Activated CD8-positive, alpha-beta T cell treated with anti-CD3 and anti-CD28 coated beads, Interleukin-2, amount 10 ng/mL, durations not matched to agents 7 days and 5 days (primary cell): ENCODE data around the gene MLH3. TPM values are rescaled to one million over a fixed set of nuclear protein-coding genes. Genes with fewer than 3 reads are reported as not detected.

Experiments
- ATAC-seq: fragments of 150-1000 bp; cut with Tn5 transposase; one replicate; pipeline ENCODE4 v1.10.0; 2021; ENCODE audit warnings: moderate library complexity
- CTCF ChIA-PET: fragments of 350-600 bp; sonication (Branson Sonifier 250); formaldehyde crosslinking; loops from one replicate; lab custom pipeline; 2021; ENCODE audit warnings: antibody characterized with exemption; lab: Charles Lee
- POLR2A ChIA-PET: fragments of 350-600 bp; sonication (Branson Sonifier 250); formaldehyde crosslinking; loops from one replicate; lab custom pipeline; 2021; ENCODE audit warnings: antibody characterized with exemption; lab: Charles Lee
- DNase-seq: peaks from one replicate; pipeline ENCODE4 v3.0.0-alpha.2; 2020
- H3K27ac Mint-ChIP-seq: one replicate; pipeline ENCODE4 v1.8.0; 2021; ENCODE audit warnings: mild to moderate bottlenecking, mixed read lengths
- H3K27me3 Mint-ChIP-seq: one replicate; pipeline ENCODE4 v1.8.0; 2021; ENCODE audit warnings: low read depth, mixed read lengths
- H3K36me3 Mint-ChIP-seq: one replicate; pipeline ENCODE4 v1.8.0; 2021; ENCODE audit warnings: low read depth, mixed read lengths
- H3K4me1 Mint-ChIP-seq: one replicate; pipeline ENCODE4 v1.8.0; 2021; ENCODE audit warnings: low read depth, mixed read lengths
- H3K4me3 Mint-ChIP-seq: one replicate; pipeline ENCODE4 v1.8.0; 2021; ENCODE audit warnings: mild to moderate bottlenecking, mixed read lengths
- H3K9me3 Mint-ChIP-seq: one replicate; pipeline ENCODE4 v1.8.0; 2022; ENCODE audit warnings: mixed read lengths; ENCODE audit not compliant: insufficient read depth
- total RNA-seq, 2 experiments: library from RNA; stranded (reverse); gene quantifications; one replicate each; pipeline ENCODE4 v1.2.3, GENCODE V29; 2021

Gene MLH3
- total RNA-seq, 2 experiments from 2014 or later: 15.1 to 17.2 TPM

GRCh38 chr14:74984236-74985027 is 66.8 kb downstream of the MLH3 start:
- CTCF ChIA-PET: interaction anchor here (1.4 kb wide), 1 partner anchor 13 kb away, joined by 4 read pairs; no protein-coding TSS in a partner anchor
- no peaks in the 10 kb centered on the region for H3K4me1 Mint-ChIP-seq
- no peak overlapping the region for H3K27ac Mint-ChIP-seq

DNA sequence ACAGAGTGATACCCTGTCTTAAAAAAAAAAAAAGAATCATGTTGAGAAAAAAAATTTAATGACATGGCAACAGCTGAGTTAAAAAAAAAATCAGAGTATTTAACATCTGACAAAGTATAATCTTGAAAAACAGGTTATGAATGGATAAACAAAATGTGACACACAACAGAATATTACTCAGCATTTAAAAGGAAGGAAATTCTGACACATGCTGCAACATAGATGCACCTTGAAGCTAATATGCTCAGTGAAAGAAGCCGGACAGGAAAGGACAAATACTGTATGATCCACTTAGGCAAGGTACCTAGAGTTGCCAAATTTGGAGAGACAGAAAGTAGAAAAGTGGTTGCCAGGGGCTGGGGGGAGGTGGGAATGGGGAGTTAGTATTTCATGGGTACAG is 67.9 kb downstream of the MLH3 start:
- Mint-ChIP-seq H3K27ac (no peak overlapping the region), H3K9me3 (no peaks in the 10 kb centered on the region), H3K4me1 (no peaks in the 10 kb centered on the region), H3K27me3 (peaks cover 4% of the 10 kb centered on the region), H3K36me3 (no peaks in the 10 kb centered on the region), H3K4me3 (no peak overlapping the region)
- no peak for DNase-seq
- ATAC-seq: no peak
- POLR2A ChIA-PET: no interaction called here
- CTCF ChIA-PET: interaction anchor here (1.4 kb wide), 1 partner anchor 12 kb away, joined by 4 read pairs; no protein-coding TSS in a partner anchor

More at GRCh38 chr14:74984236-74985027, 66.8 kb downstream of the MLH3 start:
- no peak overlapping the region for H3K4me3 Mint-ChIP-seq
- DNase-seq (no peak), ATAC-seq (no peak)
- H3K9me3 Mint-ChIP-seq: no peaks in the 10 kb centered on the region
- H3K27me3 Mint-ChIP-seq: peaks cover 4% of the 10 kb centered on the region
- H3K36me3 Mint-ChIP-seq: no peaks in the 10 kb centered on the region
- POLR2A ChIA-PET: interaction anchor here (0.5 kb wide), 1 partner anchor 162 kb away, joined by 3 read pairs; no protein-coding TSS in a partner anchor

- ATAC-seq (no peak), DNase-seq (no peak)
- Mint-ChIP-seq H3K27ac (no peak overlapping the region), H3K27me3 (peaks cover 4% of the 10 kb centered on the region), H3K4me3 (no peak overlapping the region), H3K9me3 (no peaks in the 10 kb centered on the region), H3K36me3 (no peaks in the 10 kb centered on the region), H3K4me1 (no peaks in the 10 kb centered on the region)
- ChIA-PET CTCF (no interaction called here), POLR2A (interaction anchor here (0.5 kb wide), 1 partner anchor 603 kb away, joined by 4 read pairs; no protein-coding TSS in a partner anchor)
Observed at GRCh38 chr14:74982661-74983060, 68.6 kb downstream of the MLH3 start.

- Mint-ChIP-seq H3K4me3 (no peak overlapping the region), H3K9me3 (no peaks in the 10 kb centered on the region), H3K27ac (no peak overlapping the region), H3K4me1 (no peaks in the 10 kb centered on the region), H3K27me3 (peaks cover 4% of the 10 kb centered on the region), H3K36me3 (no peaks in the 10 kb centered on the region)
- CTCF ChIA-PET: no interaction called here
- no peak for DNase-seq
- ATAC-seq: no peak
- POLR2A ChIA-PET: no interaction called here
Observed at GRCh38 chr14:74981833-74982232, 69.4 kb downstream of the MLH3 start.

GRCh38 chr14:74981462-74981782 is 69.8 kb downstream of the MLH3 start:
- Mint-ChIP-seq H3K9me3 (no peaks in the 10 kb centered on the region), H3K27ac (no peak overlapping the region), H3K4me3 (no peak overlapping the region), H3K27me3 (peaks cover 4% of the 10 kb centered on the region), H3K4me1 (no peaks in the 10 kb centered on the region), H3K36me3 (no peaks in the 10 kb centered on the region)
- ChIA-PET POLR2A (no interaction called here), CTCF (no interaction called here)
- ATAC-seq: no peak
- DNase-seq: no peak

DNA sequence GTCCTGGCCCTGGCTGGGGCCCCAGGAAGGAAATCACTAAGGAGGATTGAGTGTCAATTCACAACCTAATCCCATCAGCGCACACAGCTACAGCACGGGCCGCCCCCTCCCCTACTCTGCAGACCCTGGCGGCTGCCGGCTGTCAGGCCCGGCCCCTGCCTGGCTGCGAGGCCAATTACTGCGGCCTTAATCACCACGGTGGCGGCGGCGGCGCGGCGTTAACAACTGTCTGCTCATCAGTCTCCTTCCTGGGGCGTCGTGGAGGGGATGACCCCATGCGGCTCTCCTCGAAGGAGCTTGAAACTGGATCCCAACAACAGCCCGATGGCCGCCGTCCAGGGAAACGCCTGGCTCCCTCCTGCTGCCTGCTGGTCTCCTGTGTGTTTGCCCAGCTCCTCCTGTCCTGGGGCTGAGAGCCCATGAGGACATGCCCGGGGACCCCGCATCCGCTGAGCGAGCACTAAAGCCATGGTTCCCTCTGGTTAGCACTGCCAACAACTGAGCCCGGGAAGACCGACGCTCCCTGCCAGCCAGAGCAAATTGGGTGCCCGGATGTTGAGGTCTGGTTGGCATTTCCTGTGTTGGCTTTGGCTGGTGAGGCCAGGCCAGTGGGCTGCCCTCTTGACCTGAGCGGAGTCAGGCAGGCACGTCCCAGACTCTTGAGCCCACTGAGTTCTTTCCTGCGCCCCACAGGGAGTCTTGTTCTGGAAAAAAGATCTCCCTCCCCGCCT is 70.4 kb downstream of the MLH3 start:
- POLR2A ChIA-PET: no interaction called here
- no peak overlapping the region for H3K27ac Mint-ChIP-seq

GRCh38 chr14:74980398-74980730 is 70.9 kb downstream of the MLH3 start:
- Mint-ChIP-seq H3K27ac (no peak overlapping the region), H3K27me3 (peaks cover 4% of the 10 kb centered on the region), H3K36me3 (no peaks in the 10 kb centered on the region), H3K9me3 (no peaks in the 10 kb centered on the region), H3K4me3 (no peak overlapping the region), H3K4me1 (no peaks in the 10 kb centered on the region)
- ATAC-seq: no peak
- ChIA-PET CTCF (interaction anchor here (1.1 kb wide), 1 partner anchor 16 kb away, joined by 3 read pairs; no protein-coding TSS in a partner anchor), POLR2A (no interaction called here)
- DNase-seq: no peak

More for the DNA sequence above, 70.4 kb downstream of the MLH3 start:
- CTCF ChIA-PET: interaction anchor here (1.1 kb wide), 1 partner anchor 17 kb away, joined by 3 read pairs; no protein-coding TSS in a partner anchor
- no peaks in the 10 kb centered on the region for H3K9me3 Mint-ChIP-seq
- H3K4me1 Mint-ChIP-seq: no peaks in the 10 kb centered on the region
- peaks cover 4% of the 10 kb centered on the region for H3K27me3 Mint-ChIP-seq
- DNase-seq (no peak), ATAC-seq (no peak)
- no peak overlapping the region for H3K4me3 Mint-ChIP-seq
- no peaks in the 10 kb centered on the region for H3K36me3 Mint-ChIP-seq

DNA sequence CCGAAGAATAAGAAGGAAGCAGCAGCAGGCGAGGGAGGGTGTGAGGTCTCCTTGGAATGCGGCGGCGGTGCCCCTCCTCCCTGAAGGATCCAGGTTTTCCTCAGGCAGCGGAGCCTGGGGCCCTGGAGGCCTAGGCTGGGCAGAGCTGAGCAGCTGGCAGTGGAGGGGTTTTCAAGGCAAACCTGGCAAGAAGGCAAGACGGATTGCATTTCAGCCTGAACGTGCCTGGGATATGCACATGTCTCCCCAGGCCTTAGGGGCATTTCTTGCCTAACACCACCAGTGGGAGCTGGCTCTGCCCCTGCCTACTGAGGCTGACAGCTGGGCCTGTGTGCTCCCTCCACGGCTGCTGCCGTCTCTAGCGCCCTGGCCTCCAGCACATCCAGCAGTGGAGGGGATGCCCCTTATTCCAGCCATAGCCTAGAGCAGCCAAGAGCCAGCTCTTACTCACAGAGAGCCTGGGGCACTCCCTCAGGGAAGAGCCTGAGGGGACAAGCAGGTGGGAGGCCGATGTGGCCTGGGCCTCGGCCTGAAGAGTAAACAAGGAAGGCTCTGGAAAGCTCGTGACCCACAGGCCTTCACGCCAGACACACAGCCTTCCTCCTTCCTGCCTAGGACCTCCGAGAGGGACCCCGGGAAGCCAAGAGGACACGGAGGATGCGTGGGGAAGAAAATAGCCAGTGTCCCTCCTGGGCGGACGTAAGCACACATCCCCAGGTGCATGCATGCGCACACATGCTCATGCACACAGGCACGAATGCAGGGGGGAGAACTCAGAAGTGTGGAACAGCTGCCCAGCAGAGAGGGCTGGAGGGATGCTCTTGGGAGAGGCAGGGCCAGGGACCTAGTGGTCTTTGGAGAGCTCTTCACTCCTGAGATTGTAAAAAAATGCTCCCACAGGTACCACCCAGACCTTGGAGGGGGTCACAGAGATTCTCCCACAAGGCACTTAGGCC is 71.5 kb downstream of the MLH3 start:
- ATAC-seq (no peak), DNase-seq (no peak)
- Mint-ChIP-seq H3K4me1 (no peaks in the 10 kb centered on the region), H3K36me3 (no peaks in the 10 kb centered on the region), H3K9me3 (no peaks in the 10 kb centered on the region), H3K27ac (no peak overlapping the region), H3K4me3 (no peak overlapping the region), H3K27me3 (peaks cover 4% of the 10 kb centered on the region)
- ChIA-PET CTCF (interaction anchor here (1.1 kb wide), 1 partner anchor 16 kb away, joined by 3 read pairs; no protein-coding TSS in a partner anchor), POLR2A (no interaction called here)

DNA sequence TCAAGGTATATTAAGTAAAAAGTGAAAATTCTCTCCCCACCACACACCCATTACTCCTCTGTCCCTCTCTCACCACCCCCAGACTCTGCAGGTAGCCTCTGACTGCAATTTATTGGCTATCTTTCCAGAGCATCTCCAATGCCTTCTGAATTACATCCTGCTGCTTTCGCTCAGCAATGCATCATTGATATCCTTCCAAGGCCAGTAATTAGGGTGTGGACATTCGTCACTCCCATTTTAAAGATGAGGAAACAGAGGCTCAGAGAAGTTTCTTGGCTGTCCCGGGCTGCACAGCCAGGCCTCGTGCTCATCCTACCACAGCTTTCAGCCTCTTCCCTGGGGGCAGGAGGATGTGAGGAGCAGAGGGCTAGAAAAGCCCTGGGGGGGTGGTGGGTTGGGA is 72.2 kb downstream of the MLH3 start:
- Mint-ChIP-seq H3K4me1 (peaks cover 3% of the 10 kb centered on the region), H3K4me3 (no peak overlapping the region), H3K27ac (no peak overlapping the region), H3K9me3 (no peaks in the 10 kb centered on the region), H3K27me3 (peaks cover 4% of the 10 kb centered on the region), H3K36me3 (no peaks in the 10 kb centered on the region)
- no peak for ATAC-seq
- POLR2A ChIA-PET: no interaction called here
- no peak for DNase-seq
- CTCF ChIA-PET: no interaction called here

GRCh38 chr14:74978416-74978947 is 72.8 kb downstream of the MLH3 start:
- no peaks in the 10 kb centered on the region for H3K36me3 Mint-ChIP-seq
- peaks cover 4% of the 10 kb centered on the region for H3K27me3 Mint-ChIP-seq
- peaks cover 8% of the 10 kb centered on the region for H3K4me1 Mint-ChIP-seq
- CTCF ChIA-PET: no interaction called here
- DNase-seq (no peak), ATAC-seq (no peak)
- no peaks in the 10 kb centered on the region for H3K9me3 Mint-ChIP-seq
- POLR2A ChIA-PET: no interaction called here
- no peak overlapping the region for H3K4me3 Mint-ChIP-seq
- H3K27ac Mint-ChIP-seq: no peak overlapping the region

DNA sequence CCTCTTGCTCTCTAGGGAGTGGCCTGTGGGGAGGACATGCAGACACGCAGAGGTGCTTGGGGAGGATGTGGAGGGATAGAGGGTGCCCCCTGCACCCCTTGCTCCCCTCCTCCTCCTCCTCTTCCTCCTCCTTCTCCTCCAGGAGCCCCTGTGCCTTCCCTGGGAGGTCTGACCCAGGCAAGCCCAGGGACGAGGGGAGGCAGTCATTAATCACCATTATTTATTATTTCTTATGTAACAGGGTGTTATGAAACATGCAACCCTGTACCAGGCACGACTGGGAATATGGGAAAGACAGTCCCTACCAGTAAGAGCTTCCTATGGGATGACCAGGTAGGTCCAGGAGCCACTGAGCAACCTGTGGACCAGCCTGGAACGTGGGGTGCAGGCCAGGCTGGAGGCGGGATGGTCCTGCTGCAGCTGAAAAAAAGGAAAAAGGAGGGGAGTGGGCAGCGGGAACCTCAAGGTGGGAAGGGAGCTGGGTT is 73.3 kb downstream of the MLH3 start:
- Mint-ChIP-seq H3K27ac (no peak overlapping the region), H3K36me3 (no peaks in the 10 kb centered on the region), H3K4me3 (no peak overlapping the region), H3K9me3 (no peaks in the 10 kb centered on the region), H3K4me1 (peaks cover 14% of the 10 kb centered on the region), H3K27me3 (peaks cover 4% of the 10 kb centered on the region)
- no peak for DNase-seq
- CTCF ChIA-PET: no interaction called here
- ATAC-seq: no peak
- POLR2A ChIA-PET: interaction anchor here (0.6 kb wide), 1 partner anchor 1169 kb away, joined by 4 read pairs; no protein-coding TSS in a partner anchor
